IPS-18a (cell line): Measurements from ENCODE around the gene ANXA6.

Experiments used
- H3K27ac ChIP-seq: one replicate; pipeline ENCODE4 v1.5.1; 2013; ENCODE audit warnings: low read length
- H3K27me3 ChIP-seq: one replicate; pipeline ENCODE4 v1.6.1; 2013; ENCODE audit warnings: mild to moderate bottlenecking, low read length; ENCODE audit not compliant: control insufficient read depth, insufficient read depth
- H3K36me3 ChIP-seq: one replicate; pipeline ENCODE4 v1.6.1; 2013; ENCODE audit warnings: low read depth, low read length; ENCODE audit not compliant: control insufficient read depth
- H3K4me1 ChIP-seq: one replicate; pipeline ENCODE4 v1.6.1; 2013; ENCODE audit warnings: low read depth, low read length; ENCODE audit not compliant: control insufficient read depth
- H3K4me3 ChIP-seq: one replicate; pipeline ENCODE4 v1.5.1; 2013; ENCODE audit warnings: low read length
- H3K9ac ChIP-seq: one replicate; pipeline ENCODE4 v1.6.1; 2013; ENCODE audit warnings: mild to moderate bottlenecking, low read length, moderate library complexity
- H3K9me3 ChIP-seq: one replicate; pipeline ENCODE4 v1.6.1; 2013; ENCODE audit warnings: low read depth, low read length; ENCODE audit not compliant: control insufficient read depth

ANXA6 gene

DNA sequence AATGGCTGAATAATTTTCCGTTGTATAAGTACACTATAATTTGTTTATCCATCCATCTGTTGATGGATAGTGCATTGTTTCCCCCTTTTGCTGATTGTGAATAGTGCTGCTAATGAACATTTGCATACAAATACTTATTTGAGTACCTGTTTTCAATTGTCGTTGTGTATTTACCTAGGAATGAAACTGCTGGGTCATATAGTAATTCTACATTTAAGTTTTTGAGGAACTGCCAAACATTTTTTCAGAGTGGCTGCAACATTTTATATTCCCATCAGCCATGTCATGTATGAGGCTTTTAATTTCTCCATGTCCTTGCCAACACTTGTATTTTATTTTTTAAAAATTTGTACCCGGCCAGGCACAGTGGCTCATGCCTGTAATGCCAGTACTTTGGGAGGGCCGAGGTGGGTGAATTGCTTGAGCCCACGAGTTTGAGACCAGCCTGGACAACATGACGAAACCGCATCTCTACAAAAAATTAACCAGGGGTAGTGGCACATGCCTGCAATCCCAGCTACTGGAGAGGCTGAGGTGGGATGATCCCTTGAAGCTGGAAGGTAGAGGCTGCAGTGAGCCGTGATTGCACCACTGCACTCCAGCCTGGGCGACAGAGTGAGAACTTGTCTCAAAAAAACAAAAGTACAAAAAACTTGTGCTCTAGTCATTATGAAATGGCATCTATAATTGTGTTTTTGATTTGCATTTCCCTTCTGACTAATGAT is 2.2 kb upstream of the ANXA6 start:
- Histone ChIP-seq H3K4me3 (no peak overlapping the region), H3K9me3 (no peaks in the 10 kb centered on the region), H3K36me3 (no peaks in the 10 kb centered on the region), H3K27ac (no peak overlapping the region), H3K4me1 (peaks cover 16% of the 10 kb centered on the region), H3K27me3 (peaks cover 12% of the 10 kb centered on the region), H3K9ac (no peak overlapping the region)

DNA sequence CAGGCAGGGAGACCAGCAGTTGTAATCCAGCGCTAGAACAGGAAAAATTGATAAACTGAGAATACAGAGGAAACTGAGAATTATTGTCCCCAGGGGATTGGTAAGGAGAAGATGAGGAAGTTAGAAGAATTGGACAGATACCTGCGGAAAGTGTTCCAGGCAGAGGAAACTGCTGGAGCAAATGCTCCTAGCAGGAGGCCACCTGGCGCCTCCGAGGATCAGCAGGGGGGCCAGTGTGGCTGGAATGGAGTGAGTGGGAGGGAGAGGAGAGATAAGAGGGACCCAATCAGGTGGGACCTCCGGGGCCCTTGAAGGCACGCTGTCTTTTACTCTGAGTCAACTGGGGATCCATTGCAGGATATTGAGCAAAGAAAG is 695 bp upstream of the ANXA6 start:
- Histone ChIP-seq H3K27ac (no peak overlapping the region), H3K9me3 (no peaks in the 10 kb centered on the region), H3K4me3 (peak overlapping the region; percentile 81), H3K27me3 (peaks cover 12% of the 10 kb centered on the region), H3K4me1 (peaks cover 16% of the 10 kb centered on the region), H3K9ac (peak overlapping the region; percentile 60), H3K36me3 (no peaks in the 10 kb centered on the region)

DNA sequence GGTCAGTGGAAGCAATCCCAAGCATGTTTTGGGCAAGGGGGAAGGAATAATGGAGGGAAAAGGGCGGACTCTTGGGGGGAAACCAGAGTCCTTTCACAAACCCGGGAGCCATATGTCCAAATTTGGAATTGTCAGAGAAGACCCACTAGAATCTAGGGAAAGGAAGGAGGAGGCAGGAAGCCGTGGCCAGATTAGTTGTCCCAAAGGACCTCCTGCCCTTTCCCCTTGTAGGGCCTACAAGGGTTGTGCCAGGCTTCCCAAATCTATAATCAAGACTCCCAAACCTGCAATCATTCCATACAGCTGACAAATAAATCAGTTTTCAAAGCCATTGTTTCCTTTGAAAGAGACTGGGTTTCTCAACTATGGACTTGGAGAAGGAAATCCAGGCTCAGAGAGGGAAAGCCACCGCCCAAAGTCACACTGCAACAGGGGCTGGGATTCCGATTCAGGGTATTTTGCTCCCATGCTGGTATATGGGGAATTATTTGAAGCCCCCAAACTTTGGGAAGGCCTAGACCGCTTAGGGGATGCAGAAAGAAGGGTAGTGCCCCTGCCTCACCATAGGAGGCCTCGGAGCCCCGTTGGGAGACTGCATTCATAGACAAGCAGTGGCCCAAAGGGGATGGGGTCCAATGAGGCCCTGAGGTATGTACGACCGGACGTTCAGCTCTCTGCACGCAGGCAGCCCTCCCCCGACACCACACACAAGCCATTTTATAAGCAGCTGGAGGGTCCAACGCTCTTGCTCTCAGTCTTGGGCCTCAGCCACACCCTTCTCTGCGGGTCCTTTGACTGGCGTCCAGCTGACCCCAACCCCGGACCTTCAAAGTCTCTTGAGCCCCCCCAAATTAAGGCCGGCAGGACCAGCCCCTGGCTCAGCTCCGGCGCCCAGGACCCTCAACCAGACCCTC is 815 bp downstream of the ANXA6 start:
- Histone ChIP-seq H3K9ac (peak overlapping the region; percentile 60), H3K27ac (no peak overlapping the region), H3K9me3 (no peaks in the 10 kb centered on the region), H3K4me1 (peaks cover 16% of the 10 kb centered on the region), H3K4me3 (peak overlapping the region; percentile 81), H3K36me3 (no peaks in the 10 kb centered on the region), H3K27me3 (peaks cover 12% of the 10 kb centered on the region)

DNA sequence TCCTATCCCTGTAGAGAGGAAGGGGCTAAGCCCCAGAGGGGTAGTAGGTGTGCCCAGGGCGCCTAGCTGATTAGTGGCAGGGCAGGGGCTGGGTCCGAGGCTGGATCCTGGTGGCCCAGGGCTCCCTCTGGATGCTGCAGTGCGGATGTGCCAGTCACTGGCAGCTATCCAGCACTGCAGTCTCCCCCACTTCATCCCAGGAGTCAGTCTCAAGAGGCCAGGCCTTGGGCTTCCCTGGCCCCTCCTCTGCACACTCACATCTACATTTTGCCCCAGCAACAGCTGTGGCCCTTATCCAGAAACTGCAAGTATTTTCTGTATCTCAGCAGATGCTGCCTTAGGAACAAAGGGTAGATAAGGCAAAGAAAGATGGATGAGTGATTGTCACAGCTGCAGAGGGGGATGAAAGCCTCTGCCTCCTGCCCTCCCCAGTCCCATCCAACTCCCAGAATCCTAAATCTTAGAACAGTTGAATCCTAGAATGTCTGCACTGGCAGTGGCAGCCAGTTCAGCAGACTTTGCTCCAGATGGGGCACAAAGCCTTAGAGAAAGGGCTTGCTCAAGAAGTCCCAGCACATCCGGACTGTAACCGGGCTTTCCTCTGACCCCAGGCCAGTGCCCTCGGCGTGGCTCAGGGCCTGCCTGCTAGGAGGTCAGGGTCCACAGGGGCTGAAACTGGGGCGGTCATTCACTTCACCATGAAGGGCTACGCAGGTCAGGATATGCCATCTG is 1.6 kb downstream of the ANXA6 start:
- Histone ChIP-seq H3K36me3 (no peaks in the 10 kb centered on the region), H3K4me1 (peaks cover 16% of the 10 kb centered on the region), H3K27me3 (peaks cover 12% of the 10 kb centered on the region), H3K4me3 (no peak overlapping the region), H3K27ac (no peak overlapping the region), H3K9ac (no peak overlapping the region), H3K9me3 (no peaks in the 10 kb centered on the region)

DNA sequence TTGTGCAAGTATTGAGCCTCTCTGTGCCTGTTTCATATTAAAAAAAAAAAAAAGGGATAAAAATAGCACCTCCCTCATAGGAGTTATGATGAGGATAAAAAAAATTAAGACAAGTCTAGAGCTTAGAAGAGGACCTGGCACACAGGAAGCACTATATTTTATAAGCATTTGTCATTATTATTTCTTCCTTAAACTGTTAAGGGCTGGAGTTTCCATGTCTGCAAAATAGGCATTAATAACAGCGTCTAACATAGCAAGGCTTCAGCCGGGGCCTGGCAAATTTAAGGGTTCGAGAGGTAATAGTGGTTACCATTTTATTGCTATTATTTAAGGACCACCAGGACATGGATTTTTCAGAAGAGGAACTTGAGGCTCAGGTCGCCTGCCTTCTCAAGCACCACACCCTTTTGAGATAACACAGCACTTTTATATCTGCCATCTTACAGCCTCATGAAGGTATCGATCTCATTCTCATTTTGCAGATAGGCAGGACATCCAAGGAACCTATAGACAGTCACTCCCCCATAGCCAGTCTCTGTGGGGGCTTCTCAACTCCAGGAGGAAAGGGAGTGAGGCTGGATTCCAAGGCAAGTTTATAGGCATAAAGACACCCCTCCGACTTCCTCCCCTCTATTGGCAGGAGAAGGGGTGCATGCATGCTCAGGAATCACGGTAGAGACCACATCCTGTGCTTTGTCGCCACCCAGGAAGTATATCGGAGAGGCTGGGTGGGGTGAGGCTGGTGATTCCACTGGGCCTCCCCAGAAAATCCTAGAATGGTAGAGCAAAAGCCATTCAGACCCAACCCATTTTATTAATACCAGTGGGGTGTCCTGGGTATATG is 2.4 kb downstream of the ANXA6 start:
- no peak overlapping the region for H3K9ac ChIP-seq
- no peaks in the 10 kb centered on the region for H3K9me3 ChIP-seq
- H3K4me3 ChIP-seq: no peak overlapping the region
- H3K36me3 ChIP-seq: no peaks in the 10 kb centered on the region
- H3K27ac ChIP-seq: no peak overlapping the region
- peaks cover 16% of the 10 kb centered on the region for H3K4me1 ChIP-seq
- H3K27me3 ChIP-seq: peaks cover 12% of the 10 kb centered on the region

DNA sequence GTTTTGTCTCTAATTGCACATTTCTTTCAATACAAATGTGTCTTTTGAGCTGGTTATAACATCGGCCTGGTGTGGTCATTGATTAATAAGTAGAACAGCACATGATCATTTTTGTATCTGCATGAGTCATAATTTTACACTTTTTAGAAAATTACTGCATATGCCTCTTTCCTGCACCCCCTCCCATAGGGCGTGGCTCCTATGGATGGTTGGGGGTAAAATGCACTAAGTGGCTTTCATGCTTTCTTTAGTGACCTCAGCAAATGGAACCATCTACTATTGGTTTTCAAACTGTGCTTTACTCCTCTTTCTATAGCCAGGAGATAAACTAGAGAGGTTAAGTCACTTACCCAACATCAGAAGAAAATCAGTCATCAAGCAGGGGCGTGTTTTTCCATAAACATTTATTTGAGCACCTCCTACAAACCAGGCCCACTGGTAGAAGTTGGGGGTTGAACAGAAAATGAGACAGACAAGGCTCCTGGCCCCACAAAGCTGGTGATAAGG is 3.8 kb downstream of the ANXA6 start:
- Histone ChIP-seq H3K9ac (no peak overlapping the region), H3K4me1 (peaks cover 16% of the 10 kb centered on the region), H3K27me3 (peaks cover 11% of the 10 kb centered on the region), H3K9me3 (no peaks in the 10 kb centered on the region), H3K4me3 (no peak overlapping the region), H3K27ac (no peak overlapping the region), H3K36me3 (no peaks in the 10 kb centered on the region)

DNA sequence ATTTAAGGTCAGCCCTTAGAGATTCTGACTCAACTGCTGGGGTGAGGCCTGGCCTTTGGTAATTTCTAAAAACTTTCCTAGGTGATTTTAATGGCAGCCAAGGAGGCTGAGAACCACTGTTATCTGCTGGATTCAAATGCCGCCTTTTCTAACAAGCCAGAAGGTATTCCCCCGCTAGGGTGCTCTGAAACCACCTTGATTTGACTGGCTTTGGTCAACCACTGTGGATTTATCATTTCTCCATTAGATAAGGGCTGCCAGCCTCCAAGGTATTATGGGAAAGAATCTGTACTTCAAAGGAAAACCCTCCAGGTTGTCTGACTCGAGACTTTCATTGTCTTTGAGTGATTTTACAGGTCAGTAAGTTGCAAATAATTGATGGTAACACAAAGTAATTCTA is 4.3 kb downstream of the ANXA6 start:
- Histone ChIP-seq H3K4me1 (peaks cover 11% of the 10 kb centered on the region), H3K9ac (no peak overlapping the region), H3K27ac (no peak overlapping the region), H3K36me3 (no peaks in the 10 kb centered on the region), H3K9me3 (no peaks in the 10 kb centered on the region), H3K4me3 (no peak overlapping the region), H3K27me3 (peaks cover 6% of the 10 kb centered on the region)

DNA sequence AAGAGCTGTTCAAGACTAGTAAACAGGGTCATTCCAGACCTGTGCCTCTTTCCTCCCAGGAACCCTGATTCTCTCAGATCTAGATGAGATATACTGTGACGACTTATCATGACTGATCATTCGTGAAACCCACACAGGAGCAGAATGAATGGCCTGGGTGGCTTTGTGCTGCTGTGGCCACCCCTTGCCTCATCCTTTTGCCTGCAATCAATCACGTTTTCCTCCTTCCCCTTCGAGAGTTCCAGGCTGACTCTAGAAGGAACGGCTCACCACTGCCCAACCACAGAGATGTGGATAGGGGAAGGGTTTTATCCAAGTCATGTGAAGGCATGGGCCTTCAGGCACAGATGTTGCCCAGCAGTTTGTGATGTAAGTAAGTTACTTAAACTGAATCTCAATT is 5.8 kb downstream of the ANXA6 start:
- H3K4me1 ChIP-seq: peaks cover 5% of the 10 kb centered on the region
- no peak overlapping the region for H3K27ac ChIP-seq
- H3K36me3 ChIP-seq: no peaks in the 10 kb centered on the region
- H3K4me3 ChIP-seq: no peak overlapping the region
- H3K27me3 ChIP-seq: no peaks in the 10 kb centered on the region
- H3K9ac ChIP-seq: no peak overlapping the region
- no peaks in the 10 kb centered on the region for H3K9me3 ChIP-seq

DNA sequence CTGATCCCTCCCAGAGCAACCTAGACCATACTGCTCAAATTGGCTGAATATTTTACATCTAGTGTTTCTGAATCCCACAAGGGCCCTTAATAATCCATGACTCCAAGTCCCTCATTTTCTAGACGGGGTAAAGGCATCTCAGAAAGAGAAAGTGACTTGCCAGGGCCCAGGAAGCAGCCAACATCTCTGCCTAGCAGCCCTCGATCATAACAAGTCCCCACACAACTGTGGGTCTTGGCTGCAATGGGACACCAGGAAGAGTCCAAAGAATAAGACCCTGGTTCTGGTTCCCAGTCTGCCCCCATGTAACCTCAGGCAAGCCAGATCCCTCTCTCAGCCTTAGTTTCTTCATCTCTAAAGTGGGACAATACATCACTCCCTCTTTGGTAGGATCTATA is 6.3 kb downstream of the ANXA6 start:
- Histone ChIP-seq H3K4me3 (no peak overlapping the region), H3K27me3 (no peaks in the 10 kb centered on the region), H3K36me3 (no peaks in the 10 kb centered on the region), H3K27ac (no peak overlapping the region), H3K9ac (no peak overlapping the region), H3K4me1 (no peaks in the 10 kb centered on the region), H3K9me3 (no peaks in the 10 kb centered on the region)

DNA sequence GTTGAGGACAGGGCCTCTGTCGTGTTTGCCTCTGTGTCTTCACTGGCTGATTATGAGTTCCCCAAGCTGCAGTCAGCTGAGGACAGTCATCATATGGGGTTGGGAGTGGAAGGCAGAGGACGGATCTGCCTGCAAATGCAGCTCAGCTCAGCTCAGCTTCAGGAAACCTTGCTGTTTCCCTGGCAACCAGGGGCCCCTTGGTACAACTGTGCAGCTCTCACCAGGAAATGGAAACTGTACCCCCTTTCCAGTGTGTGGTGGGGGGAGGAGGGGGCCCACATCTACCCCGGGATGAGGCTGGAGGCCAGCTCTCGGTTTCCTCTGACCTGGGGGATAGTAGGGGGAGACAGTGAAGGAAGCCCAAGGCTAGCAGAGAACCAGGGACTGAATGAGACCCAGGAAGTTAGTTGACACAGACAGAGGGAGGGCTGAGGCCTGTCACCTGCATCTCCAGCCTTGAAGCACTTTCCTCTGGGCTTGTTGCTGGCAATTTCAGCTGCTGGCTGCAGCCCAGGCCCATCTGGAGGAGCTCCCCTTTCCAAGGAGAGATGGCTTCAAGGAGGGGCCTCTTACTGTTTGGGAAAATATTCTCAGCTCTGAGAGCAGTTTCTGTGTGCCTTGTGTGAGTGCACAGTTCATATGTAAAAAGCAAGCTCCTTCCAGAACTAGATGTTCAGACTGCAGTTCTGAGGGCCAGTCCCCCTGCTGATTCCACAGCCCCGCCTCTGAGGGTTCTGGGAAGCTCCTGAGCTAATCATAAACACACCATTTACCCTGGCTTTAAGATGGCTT is 6.9 kb downstream of the ANXA6 start:
- H3K4me3 ChIP-seq: no peak overlapping the region
- H3K4me1 ChIP-seq: no peaks in the 10 kb centered on the region
- no peaks in the 10 kb centered on the region for H3K9me3 ChIP-seq
- no peak overlapping the region for H3K27ac ChIP-seq
- no peaks in the 10 kb centered on the region for H3K27me3 ChIP-seq
- no peaks in the 10 kb centered on the region for H3K36me3 ChIP-seq
- no peak overlapping the region for H3K9ac ChIP-seq
